NT2/D1 (cell line): ENCODE results near the gene TSPAN17.

Experiments used
- SUZ12 ChIP-seq: IDR thresholded peaks from 2 replicates; pipeline ENCODE4 v1.6.1; 2011; ENCODE audit not compliant: insufficient read length, insufficient read depth; ENCODE audit errors: extremely low read depth
- YY1 ChIP-seq: IDR thresholded peaks from 2 replicates; pipeline ENCODE4 v1.6.1; 2011; ENCODE audit not compliant: insufficient read length, insufficient read depth
- ZNF274 ChIP-seq: IDR thresholded peaks from 2 replicates; pipeline ENCODE4 v1.6.1; 2011; ENCODE audit warnings: mild to moderate bottlenecking, low read depth, low read length

- TF ChIP-seq SUZ12 (no peak), ZNF274 (no peak), YY1 (no peak)
Measured at GRCh38 chr5:176646707-176647029, 616 bp upstream of the TSPAN17 start.
